Mesodermal cell (in vitro differentiated cells): ENCODE measurements around the gene ADRB1.

Source experiments
- H3K27ac ChIP-seq: 2 replicates; pipeline ENCODE4 v1.7.0; 2013; ENCODE audit warnings: mild to moderate bottlenecking, low read depth, low read length, moderate library complexity; ENCODE audit not compliant: severe bottlenecking
- H3K36me3 ChIP-seq: 2 replicates; pipeline ENCODE4 v1.7.1; 2013; ENCODE audit warnings: mild to moderate bottlenecking, low read length, moderate library complexity; ENCODE audit not compliant: control insufficient read depth, insufficient read depth
- H3K4me1 ChIP-seq: one replicate; pipeline ENCODE4 v1.7.1; 2013; ENCODE audit warnings: mild to moderate bottlenecking, low read length; ENCODE audit not compliant: insufficient read depth, control insufficient read depth, poor library complexity, severe bottlenecking
- H3K4me3 ChIP-seq: 2 replicates; pipeline ENCODE4 v1.7.0; 2013; ENCODE audit warnings: low read length, control low read depth, mild to moderate bottlenecking; ENCODE audit not compliant: insufficient read depth, poor library complexity, severe bottlenecking; ENCODE audit errors: extremely low read depth
- H3K9me3 ChIP-seq: 2 replicates; pipeline ENCODE4 v1.7.1; 2013; ENCODE audit warnings: mild to moderate bottlenecking, low read length, moderate library complexity; ENCODE audit not compliant: control insufficient read depth
- WGBS, 2 experiments: methylation state at CpG; one replicate each; pipeline ENCODE4 v1.1.5; 2013; ENCODE audit warnings: missing lambda C conversion rate in 2 of 2; ENCODE audit not compliant: insufficient coverage in 2 of 2; 5-methylcytosine and 5-hydroxymethylcytosine counted together

The ADRB1 gene

DNA sequence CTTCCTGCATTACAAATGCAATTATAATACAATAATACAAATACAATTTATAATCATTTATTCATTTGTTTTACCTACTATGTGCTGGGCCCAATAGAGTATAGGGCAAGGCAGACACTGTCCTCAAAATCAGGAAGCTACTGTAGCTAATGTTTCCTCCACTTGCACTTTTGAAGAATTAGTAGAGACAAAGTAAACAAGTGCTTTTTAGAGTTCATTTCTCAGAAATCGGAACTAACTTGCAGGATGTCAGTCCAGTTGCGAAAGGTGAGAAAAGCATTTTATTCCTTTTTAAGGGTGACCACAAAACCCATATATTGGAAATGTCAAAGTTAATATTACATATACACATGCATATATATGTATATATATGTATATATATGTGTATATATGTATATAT lies 14.2 kb downstream of the ADRB1 start:
- H3K4me1 ChIP-seq: no peaks in the 10 kb centered on the region
- no peak overlapping the region for H3K27ac ChIP-seq
- no peaks in the 10 kb centered on the region for H3K9me3 ChIP-seq
- no peak overlapping the region for H3K4me3 ChIP-seq
- WGBS, 2 experiments: 79 to 100% methylated on average over 1 to 2 of the region's 2 CpGs
- no peaks in the 10 kb centered on the region for H3K36me3 ChIP-seq

DNA sequence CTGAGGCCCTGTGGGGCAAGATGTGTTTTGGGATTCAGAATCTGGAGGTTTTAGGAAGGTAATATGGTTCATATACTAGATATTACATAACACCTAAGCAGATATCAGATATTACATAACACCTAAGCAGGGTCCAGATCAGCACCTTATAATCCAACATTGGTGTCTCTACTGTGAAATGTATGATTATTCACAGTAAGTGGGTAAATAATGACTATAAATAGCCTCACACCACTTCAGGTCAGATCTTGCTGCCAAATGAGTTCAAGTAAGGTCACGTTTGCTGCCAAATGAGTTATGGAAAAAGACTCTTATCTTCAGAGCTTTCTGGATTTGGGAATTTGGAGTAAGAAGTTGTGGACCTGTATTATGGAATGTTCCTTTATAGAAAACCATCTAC lies 14.6 kb downstream of the ADRB1 start:
- no peaks in the 10 kb centered on the region for H3K36me3 ChIP-seq
- WGBS, 2 experiments: no CpG with 5 or more reads among the region's 1 CpG
- no peaks in the 10 kb centered on the region for H3K9me3 ChIP-seq
- H3K4me1 ChIP-seq: no peaks in the 10 kb centered on the region
- H3K4me3 ChIP-seq: no peak overlapping the region
- no peak overlapping the region for H3K27ac ChIP-seq

GRCh38 chr10:114059561-114059960 lies 15.9 kb downstream of the ADRB1 start:
- Histone ChIP-seq H3K4me1 (no peaks in the 10 kb centered on the region), H3K36me3 (no peaks in the 10 kb centered on the region), H3K27ac (no peak overlapping the region), H3K9me3 (no peaks in the 10 kb centered on the region), H3K4me3 (no peak overlapping the region)

- Histone ChIP-seq H3K27ac (no peak overlapping the region), H3K4me3 (no peak overlapping the region), H3K36me3 (no peaks in the 10 kb centered on the region), H3K9me3 (no peaks in the 10 kb centered on the region), H3K4me1 (no peaks in the 10 kb centered on the region)
- 92% methylated on average over 1 of the region's 2 CpGs; no CpG with 5 or more reads in 1 of the 2 experiments for WGBS, 2 experiments
Observed at GRCh38 chr10:114060456-114060855, 16.8 kb downstream of the ADRB1 start.

GRCh38 chr10:114061148-114061547 lies 17.5 kb downstream of the ADRB1 start:
- no peak overlapping the region for H3K27ac ChIP-seq

DNA sequence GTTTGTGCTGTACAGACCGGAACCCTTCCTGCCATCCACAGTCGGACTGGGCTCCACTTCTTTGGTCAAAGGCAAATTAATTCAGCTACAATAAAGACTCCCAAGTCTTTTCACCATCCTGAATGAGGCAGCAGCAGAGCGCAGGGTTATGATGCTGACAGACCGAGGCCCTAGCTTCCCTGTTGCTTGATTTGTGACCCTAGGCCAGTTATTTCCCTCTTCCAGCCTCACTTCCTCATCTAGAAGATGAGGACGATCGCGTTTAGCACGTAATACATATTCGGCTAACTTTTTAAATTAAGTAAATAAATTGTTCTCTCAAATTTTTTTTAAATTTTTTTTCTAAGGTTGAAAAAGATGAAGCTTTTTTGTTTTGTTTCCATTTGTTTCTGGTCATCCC lies 18.1 kb downstream of the ADRB1 start:
- Histone ChIP-seq H3K4me3 (no peak overlapping the region), H3K4me1 (no peaks in the 10 kb centered on the region), H3K9me3 (no peaks in the 10 kb centered on the region), H3K27ac (no peak overlapping the region), H3K36me3 (no peaks in the 10 kb centered on the region)
- WGBS, 2 experiments: 96 to 100% methylated on average over 2 to 4 of the region's 9 CpGs

More at GRCh38 chr10:114061148-114061547, 17.5 kb downstream of the ADRB1 start:
- Histone ChIP-seq H3K4me1 (no peaks in the 10 kb centered on the region), H3K36me3 (no peaks in the 10 kb centered on the region), H3K4me3 (no peak overlapping the region), H3K9me3 (no peaks in the 10 kb centered on the region)
- WGBS, 2 experiments: 63 to 71% methylated on average over 3 to 6 of the region's 6 CpGs

DNA sequence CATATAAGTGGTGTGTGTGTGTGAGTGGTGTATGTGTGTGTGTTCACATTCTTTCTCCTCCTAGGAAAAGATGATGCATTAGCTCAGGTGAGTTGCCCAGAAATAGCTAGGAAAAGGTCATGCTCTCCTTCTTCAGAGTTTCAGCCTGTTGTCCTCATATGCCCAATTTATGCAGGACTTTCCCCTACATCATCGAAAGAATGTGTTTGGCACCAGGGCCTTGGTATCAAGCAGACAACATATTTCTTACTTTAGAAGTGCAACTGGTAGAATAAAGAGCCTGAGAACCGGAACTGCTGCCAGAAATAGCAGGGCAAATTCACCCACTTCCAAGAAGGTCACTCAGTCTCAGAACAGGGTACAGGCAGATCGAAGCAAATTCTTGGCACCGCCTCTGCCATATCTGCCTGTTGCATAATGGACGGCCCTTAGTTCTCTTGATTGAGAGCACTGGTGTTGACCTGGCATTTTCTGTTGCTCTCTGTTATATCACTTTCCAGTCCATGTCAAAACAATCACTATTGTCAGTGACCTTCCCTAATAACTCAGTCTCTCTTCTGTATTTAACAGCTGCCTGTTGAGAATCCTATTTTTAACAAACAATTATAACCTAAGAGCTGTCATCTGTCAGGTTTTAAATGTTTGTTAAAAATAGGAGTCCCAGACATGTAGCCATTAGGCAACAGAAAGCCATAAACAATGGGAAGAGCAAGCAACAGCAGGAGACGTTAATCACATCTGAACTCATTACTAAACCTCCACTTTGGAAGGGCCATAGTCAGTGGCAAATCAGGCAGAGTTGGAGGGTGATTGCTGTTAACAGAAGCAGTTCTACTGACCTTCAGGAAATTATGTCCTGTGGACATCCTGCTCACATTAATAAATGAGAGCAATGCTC lies 20.7 kb downstream of the ADRB1 start:
- Histone ChIP-seq H3K9me3 (no peaks in the 10 kb centered on the region), H3K27ac (no peak overlapping the region), H3K4me1 (no peaks in the 10 kb centered on the region), H3K36me3 (no peaks in the 10 kb centered on the region), H3K4me3 (no peak overlapping the region)
- 89 to 93% methylated on average over 3 to 5 of the region's 6 CpGs for WGBS, 2 experiments

GRCh38 chr10:114065049-114065435 lies 21.4 kb downstream of the ADRB1 start:
- Histone ChIP-seq H3K36me3 (no peaks in the 10 kb centered on the region), H3K4me3 (no peak overlapping the region), H3K9me3 (no peaks in the 10 kb centered on the region), H3K4me1 (no peaks in the 10 kb centered on the region), H3K27ac (no peak overlapping the region)
- 86 to 100% methylated on average over 1 to 2 of the region's 3 CpGs for WGBS, 2 experiments

- Histone ChIP-seq H3K4me3 (no peak overlapping the region), H3K4me1 (no peaks in the 10 kb centered on the region), H3K9me3 (no peaks in the 10 kb centered on the region), H3K36me3 (no peaks in the 10 kb centered on the region), H3K27ac (no peak overlapping the region)
- 80 to 90% methylated on average over 5 of the region's 6 CpGs for WGBS, 2 experiments
Observed at GRCh38 chr10:114068054-114068707, 24.5 kb downstream of the ADRB1 start.

- no peaks in the 10 kb centered on the region for H3K9me3 ChIP-seq
- H3K36me3 ChIP-seq: no peaks in the 10 kb centered on the region
- H3K4me1 ChIP-seq: no peaks in the 10 kb centered on the region
- 79 to 94% methylated on average over 3 to 5 of the region's 5 CpGs for WGBS, 2 experiments
- H3K4me3 ChIP-seq: no peak overlapping the region
- no peak overlapping the region for H3K27ac ChIP-seq
Observed at GRCh38 chr10:114070710-114071109, 27.0 kb downstream of the ADRB1 start.

DNA sequence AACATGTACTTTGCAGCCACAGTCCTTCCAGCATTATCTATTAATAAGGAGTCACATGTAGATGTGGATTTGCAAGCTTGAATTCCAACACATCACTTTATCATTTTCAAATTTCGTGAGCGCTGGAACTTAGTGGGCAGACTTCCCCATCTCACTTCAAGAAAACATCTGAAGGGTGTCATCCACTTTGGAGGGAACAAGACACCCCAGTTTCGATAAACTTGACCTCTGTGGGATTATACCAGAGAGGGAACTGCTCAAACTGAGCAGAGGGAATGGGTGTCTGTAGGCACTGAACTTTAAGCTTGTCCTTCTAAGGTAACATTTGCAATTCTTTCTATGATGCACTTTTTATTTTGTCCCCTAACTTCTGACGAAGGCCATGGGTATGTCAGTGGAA lies 27.5 kb downstream of the ADRB1 start:
- WGBS, 2 experiments: 81 to 92% methylated on average over 2 to 3 of the region's 4 CpGs
- H3K4me1 ChIP-seq: no peaks in the 10 kb centered on the region
- H3K27ac ChIP-seq: no peak overlapping the region
- H3K9me3 ChIP-seq: no peaks in the 10 kb centered on the region
- no peak overlapping the region for H3K4me3 ChIP-seq
- no peaks in the 10 kb centered on the region for H3K36me3 ChIP-seq
